ENCODE results near the gene CASKIN2.

DNA sequence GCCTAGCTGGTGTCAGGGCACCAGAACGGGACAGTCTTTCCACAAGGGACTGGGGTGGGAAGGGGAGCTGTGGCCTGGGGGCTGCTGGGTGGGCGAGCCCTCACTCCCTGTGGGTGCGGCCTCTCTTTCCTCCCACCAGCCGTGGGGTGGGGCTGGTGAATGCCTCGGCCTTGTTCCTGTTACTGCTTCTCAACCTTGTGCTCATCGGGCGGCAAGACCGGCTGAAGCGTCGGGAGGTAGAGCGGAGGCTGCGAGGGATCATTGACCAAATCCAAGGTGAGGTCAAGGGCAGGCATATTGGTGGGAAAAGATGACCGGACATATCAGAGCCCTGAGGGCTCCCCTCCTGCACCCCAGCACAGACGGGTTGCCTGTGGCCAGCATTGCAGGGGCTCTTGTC lies 29.2 kb downstream of the CASKIN2 start:
- TF ChIP-seq, protein P1, sequence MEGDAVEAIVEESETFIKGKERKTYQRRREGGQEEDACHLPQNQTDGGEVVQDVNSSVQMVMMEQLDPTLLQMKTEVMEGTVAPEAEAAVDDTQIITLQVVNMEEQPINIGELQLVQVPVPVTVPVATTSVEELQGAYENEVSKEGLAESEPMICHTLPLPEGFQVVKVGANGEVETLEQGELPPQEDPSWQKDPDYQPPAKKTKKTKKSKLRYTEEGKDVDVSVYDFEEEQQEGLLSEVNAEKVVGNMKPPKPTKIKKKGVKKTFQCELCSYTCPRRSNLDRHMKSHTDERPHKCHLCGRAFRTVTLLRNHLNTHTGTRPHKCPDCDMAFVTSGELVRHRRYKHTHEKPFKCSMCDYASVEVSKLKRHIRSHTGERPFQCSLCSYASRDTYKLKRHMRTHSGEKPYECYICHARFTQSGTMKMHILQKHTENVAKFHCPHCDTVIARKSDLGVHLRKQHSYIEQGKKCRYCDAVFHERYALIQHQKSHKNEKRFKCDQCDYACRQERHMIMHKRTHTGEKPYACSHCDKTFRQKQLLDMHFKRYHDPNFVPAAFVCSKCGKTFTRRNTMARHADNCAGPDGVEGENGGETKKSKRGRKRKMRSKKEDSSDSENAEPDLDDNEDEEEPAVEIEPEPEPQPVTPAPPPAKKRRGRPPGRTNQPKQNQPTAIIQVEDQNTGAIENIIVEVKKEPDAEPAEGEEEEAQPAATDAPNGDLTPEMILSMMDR (IDR thresholded peaks at IDR 0.05), result no peak
- no peak for TF ChIP-seq POLR2A (IDR thresholded peaks at IDR 0.05)
